Astrocyte (in vitro differentiated cells and primary cell): ENCODE results near the gene FEM1C. TPM values are rescaled to one million over a fixed set of nuclear protein-coding genes. Genes with fewer than 3 reads are reported as not detected.
A peak's percentile ranks its signal among the peaks of the same experiment; 100 is the strongest.

ENCODE experiments used
- DNase-seq: peaks from one replicate; pipeline ENCODE4 v3.0.0-alpha.2; 2010; ENCODE audit warnings: low read depth
- FAIRE-seq: peaks from 2 replicates; lab custom pipeline; 2011; peaks lifted over from hg19 to GRCh38; lab: Jason Lieb, UNC
- H2AFZ ChIP-seq: 2 replicates; pipeline ENCODE4 v1.6.0; 2012; ENCODE audit warnings: low read depth, low read length, inconsistent platforms
- H3K27ac ChIP-seq: 2 replicates; pipeline ENCODE4 v1.5.1; 2011; ENCODE audit warnings: low read depth, low read length, inconsistent platforms
- H3K27me3 ChIP-seq: 2 replicates; pipeline ENCODE4 v1.6.0; 2011; ENCODE audit warnings: low read length, inconsistent platforms; ENCODE audit not compliant: insufficient read depth
- H3K36me3 ChIP-seq: 2 replicates; pipeline ENCODE4 v1.5.1; 2011; ENCODE audit warnings: low read length, inconsistent platforms; ENCODE audit not compliant: insufficient read depth
- H3K4me1 ChIP-seq: 2 replicates; pipeline ENCODE4 v1.5.1; 2011; ENCODE audit warnings: low read length, inconsistent platforms; ENCODE audit not compliant: insufficient read depth
- H3K4me2 ChIP-seq: 2 replicates; pipeline ENCODE4 v1.6.0; 2012; ENCODE audit warnings: low read length, inconsistent platforms
- H3K4me3 ChIP-seq: 2 replicates; pipeline ENCODE4 v1.5.1; 2011; ENCODE audit warnings: low read depth, mild to moderate bottlenecking, low read length, inconsistent platforms; ENCODE audit not compliant: insufficient read depth
- H3K79me2 ChIP-seq: 2 replicates; pipeline ENCODE4 v1.6.0; 2012; ENCODE audit warnings: mild to moderate bottlenecking, low read length, inconsistent platforms; ENCODE audit not compliant: insufficient read depth
- H3K9ac ChIP-seq: 2 replicates; pipeline ENCODE4 v1.6.0; 2012; ENCODE audit warnings: mild to moderate bottlenecking, low read length, inconsistent platforms
- H3K9me3 ChIP-seq: 2 replicates; pipeline ENCODE4 v1.5.1; 2012; ENCODE audit warnings: low read depth, mild to moderate bottlenecking, low read length, inconsistent platforms; ENCODE audit not compliant: insufficient read depth
- H4K20me1 ChIP-seq: 2 replicates; pipeline ENCODE4 v1.6.0; 2012; ENCODE audit warnings: low read length, inconsistent platforms; ENCODE audit not compliant: insufficient read depth
- H3K27ac Mint-ChIP-seq: one replicate; pipeline ENCODE4 v1.8.0; 2021; ENCODE audit warnings: mild to moderate bottlenecking, mixed read lengths; ENCODE audit not compliant: unreplicated experiment
- H3K27me3 Mint-ChIP-seq: one replicate; pipeline ENCODE4 v1.8.0; 2021; ENCODE audit warnings: low read depth, mixed read lengths; ENCODE audit not compliant: unreplicated experiment
- H3K36me3 Mint-ChIP-seq: one replicate; pipeline ENCODE4 v1.8.0; 2021; ENCODE audit warnings: low read depth, mixed read lengths; ENCODE audit not compliant: unreplicated experiment
- H3K4me1 Mint-ChIP-seq: one replicate; pipeline ENCODE4 v1.8.0; 2021; ENCODE audit warnings: low read depth, mixed read lengths; ENCODE audit not compliant: unreplicated experiment
- H3K4me3 Mint-ChIP-seq: one replicate; pipeline ENCODE4 v1.8.0; 2021; ENCODE audit warnings: mild to moderate bottlenecking, moderate library complexity, mixed read lengths; ENCODE audit not compliant: unreplicated experiment
- H3K9me3 Mint-ChIP-seq: one replicate; pipeline ENCODE4 v1.8.0; 2021; ENCODE audit warnings: mild to moderate bottlenecking, mixed read lengths; ENCODE audit not compliant: unreplicated experiment
- CTCF ChIP-seq: IDR thresholded peaks from 2 replicates; pipeline ENCODE4 v1.5.1; 2011; ENCODE audit warnings: low read depth, mild to moderate bottlenecking, inconsistent platforms, low read length, moderate library complexity; ENCODE audit not compliant: insufficient read depth
- EZH2 ChIP-seq: IDR thresholded peaks from 2 replicates; pipeline ENCODE4 v1.6.1; 2012; ENCODE audit warnings: mild to moderate bottlenecking, low read length, inconsistent platforms; ENCODE audit not compliant: insufficient read depth
- total RNA-seq: library from RNA; stranded (reverse); gene quantifications from 2 replicates; pipeline ENCODE4 v1.2.1, GENCODE V29; 2021

FEM1C gene
- total RNA-seq, 1 donor from 2014 or later = 22.9 TPM

- H3K9me3 Mint-ChIP-seq = peaks cover 4% of the 10 kb centered on the region
- Histone ChIP-seq H3K79me2 (no peaks in the 10 kb centered on the region), H3K36me3 (no peaks in the 10 kb centered on the region), H3K27ac (peak overlapping the region; percentile 74), H3K4me2 (no peak overlapping the region), H3K9me3 (no peaks in the 10 kb centered on the region), H4K20me1 (no peaks in the 10 kb centered on the region), H2AFZ (peak overlapping the region; percentile 52), H3K27me3 (no peaks in the 10 kb centered on the region), H3K4me1 (peaks cover 19% of the 10 kb centered on the region), H3K4me3 (no peak overlapping the region), H3K9ac (peak overlapping the region; percentile 18)
- TF ChIP-seq EZH2 (no peak), CTCF (no peak)
- no peaks in the 10 kb centered on the region for H3K27me3 Mint-ChIP-seq
- peak overlapping the region; percentile 99 for H3K27ac Mint-ChIP-seq
- DNase-seq (no peak), FAIRE-seq (no peak)
- no peak overlapping the region for H3K4me3 Mint-ChIP-seq
- H3K4me1 Mint-ChIP-seq = peaks cover 31% of the 10 kb centered on the region
- no peaks in the 10 kb centered on the region for H3K36me3 Mint-ChIP-seq
Measured at GRCh38 chr5:115558388-115558956, 13.9 kb upstream of the FEM1C start.

- no peak for FAIRE-seq
- H3K4me2 ChIP-seq = peak overlapping the region; percentile 2
Measured at GRCh38 chr5:115557667-115558387, 13.3 kb upstream of the FEM1C start.

More at GRCh38 chr5:115557667-115558387, 13.3 kb upstream of the FEM1C start:
- Mint-ChIP-seq H3K27me3 (no peaks in the 10 kb centered on the region), H3K27ac (peak overlapping the region; percentile 99), H3K4me1 (peaks cover 31% of the 10 kb centered on the region), H3K4me3 (no peak overlapping the region), H3K9me3 (peaks cover 4% of the 10 kb centered on the region), H3K36me3 (no peaks in the 10 kb centered on the region)
- Histone ChIP-seq H3K4me1 (peaks cover 19% of the 10 kb centered on the region), H3K36me3 (no peaks in the 10 kb centered on the region), H3K27me3 (no peaks in the 10 kb centered on the region), H3K9me3 (no peaks in the 10 kb centered on the region), H3K4me3 (no peak overlapping the region), H3K79me2 (no peaks in the 10 kb centered on the region), H3K9ac (peak overlapping the region; percentile 18), H4K20me1 (no peaks in the 10 kb centered on the region), H3K27ac (peak overlapping the region; percentile 74), H2AFZ (peak overlapping the region; percentile 35)
- DNase-seq = no peak
- TF ChIP-seq CTCF (no peak), EZH2 (no peak)
